SU-DHL-6 (cell line): ENCODE results near the gene LSP1.

ENCODE experiments used
- EZH2phosphoT487 ChIP-seq: fragments of 200-600 bp; sonication (generic), shearing (Covaris generic); conservative IDR thresholded peaks from 2 replicates; pipeline ENCODE4 v1.6.1; 2018; ENCODE audit warnings: mild to moderate bottlenecking, antibody characterized with exemption, low read length, moderate library complexity, mixed read lengths
- TF ChIP-seq, protein P1 (sequence below): fragments of 200-600 bp; sonication (generic); IDR thresholded peaks from one replicate; pipeline ENCODE4 v1.5.1; 2017; ENCODE audit warnings: antibody characterized with exemption, mild to moderate bottlenecking, low read length, moderate library complexity; ENCODE audit not compliant: insufficient read depth, poor library complexity, severe bottlenecking

DNA sequence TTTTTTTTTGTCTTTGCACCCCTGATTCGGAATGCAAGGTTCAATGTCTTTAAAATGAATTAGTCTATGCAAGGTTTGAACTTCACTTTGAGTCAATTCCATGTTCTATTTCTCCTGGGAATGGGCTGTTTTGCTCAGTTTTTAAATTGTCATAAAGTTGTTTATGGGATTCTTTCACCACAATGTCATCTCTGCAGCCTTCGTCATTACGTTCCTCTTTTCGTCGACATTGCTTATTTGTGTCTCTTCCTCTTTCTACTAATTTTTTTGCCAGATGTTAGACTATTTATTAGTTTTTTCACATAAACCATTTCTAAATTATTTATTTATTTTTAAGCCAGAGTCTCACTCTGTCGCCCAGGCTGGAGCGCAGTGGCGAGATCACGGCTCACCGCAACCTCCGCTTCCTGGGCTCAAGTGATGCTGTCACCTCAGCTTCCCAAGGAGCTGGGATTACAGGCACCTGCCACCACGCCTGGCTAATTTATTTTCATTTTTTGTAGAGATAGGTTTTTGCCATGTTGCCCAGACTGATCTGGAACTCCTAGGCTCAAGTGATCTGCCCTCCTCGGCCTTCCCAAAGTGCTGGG, 59.5 kb downstream of the LSP1 start:
- TF ChIP-seq, protein P1, sequence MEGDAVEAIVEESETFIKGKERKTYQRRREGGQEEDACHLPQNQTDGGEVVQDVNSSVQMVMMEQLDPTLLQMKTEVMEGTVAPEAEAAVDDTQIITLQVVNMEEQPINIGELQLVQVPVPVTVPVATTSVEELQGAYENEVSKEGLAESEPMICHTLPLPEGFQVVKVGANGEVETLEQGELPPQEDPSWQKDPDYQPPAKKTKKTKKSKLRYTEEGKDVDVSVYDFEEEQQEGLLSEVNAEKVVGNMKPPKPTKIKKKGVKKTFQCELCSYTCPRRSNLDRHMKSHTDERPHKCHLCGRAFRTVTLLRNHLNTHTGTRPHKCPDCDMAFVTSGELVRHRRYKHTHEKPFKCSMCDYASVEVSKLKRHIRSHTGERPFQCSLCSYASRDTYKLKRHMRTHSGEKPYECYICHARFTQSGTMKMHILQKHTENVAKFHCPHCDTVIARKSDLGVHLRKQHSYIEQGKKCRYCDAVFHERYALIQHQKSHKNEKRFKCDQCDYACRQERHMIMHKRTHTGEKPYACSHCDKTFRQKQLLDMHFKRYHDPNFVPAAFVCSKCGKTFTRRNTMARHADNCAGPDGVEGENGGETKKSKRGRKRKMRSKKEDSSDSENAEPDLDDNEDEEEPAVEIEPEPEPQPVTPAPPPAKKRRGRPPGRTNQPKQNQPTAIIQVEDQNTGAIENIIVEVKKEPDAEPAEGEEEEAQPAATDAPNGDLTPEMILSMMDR, result no peak
- no peak for TF ChIP-seq EZH2phosphoT487
